GM21737 (cell line): ENCODE data around the gene TMEM266.

ENCODE experiments used
- ATAC-seq: cut with Tn5 transposase; IDR thresholded peaks from one replicate; pipeline ENCODE4 v1.9.1; 2021; ENCODE audit warnings: mild to moderate bottlenecking, moderate library complexity; ENCODE audit not compliant: unreplicated experiment

Gene TMEM266

DNA sequence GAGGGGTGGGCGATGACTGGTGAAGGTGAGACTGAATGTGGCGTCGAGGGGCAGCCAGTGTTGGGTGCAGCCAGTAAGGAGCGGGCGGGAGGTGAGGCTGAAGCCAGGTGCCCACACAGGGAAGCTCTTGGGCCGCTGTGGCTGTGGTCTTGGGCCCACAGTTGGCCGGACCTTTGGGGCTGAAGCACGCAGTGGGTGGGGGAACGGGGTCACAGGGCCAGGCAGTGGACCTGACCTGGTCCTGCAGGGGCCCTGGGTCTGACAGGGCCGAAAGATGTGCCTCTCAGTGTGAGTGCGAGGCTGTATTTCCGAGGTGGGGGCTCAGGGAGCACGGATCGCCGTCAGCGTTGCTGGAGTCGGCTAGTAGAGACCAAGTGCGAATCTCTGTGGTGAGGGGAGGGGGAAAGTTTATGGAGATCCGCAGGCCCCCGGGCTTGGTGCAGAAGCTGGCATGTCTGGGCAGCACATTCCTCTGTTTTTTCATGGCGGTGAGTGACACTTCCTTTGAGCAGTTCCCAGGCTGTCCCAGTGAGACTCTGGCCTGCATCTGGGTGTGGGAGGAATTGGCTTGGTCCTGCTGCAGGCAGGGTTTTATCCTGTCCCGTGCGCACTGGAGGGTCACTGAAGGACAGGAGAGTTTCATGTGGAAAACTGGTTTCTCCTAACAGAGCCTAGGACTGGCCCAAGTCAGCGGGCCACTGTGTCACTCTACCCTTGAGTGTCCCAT, 100.8 kb downstream of the TMEM266 start:
- ATAC-seq = no peak

DNA sequence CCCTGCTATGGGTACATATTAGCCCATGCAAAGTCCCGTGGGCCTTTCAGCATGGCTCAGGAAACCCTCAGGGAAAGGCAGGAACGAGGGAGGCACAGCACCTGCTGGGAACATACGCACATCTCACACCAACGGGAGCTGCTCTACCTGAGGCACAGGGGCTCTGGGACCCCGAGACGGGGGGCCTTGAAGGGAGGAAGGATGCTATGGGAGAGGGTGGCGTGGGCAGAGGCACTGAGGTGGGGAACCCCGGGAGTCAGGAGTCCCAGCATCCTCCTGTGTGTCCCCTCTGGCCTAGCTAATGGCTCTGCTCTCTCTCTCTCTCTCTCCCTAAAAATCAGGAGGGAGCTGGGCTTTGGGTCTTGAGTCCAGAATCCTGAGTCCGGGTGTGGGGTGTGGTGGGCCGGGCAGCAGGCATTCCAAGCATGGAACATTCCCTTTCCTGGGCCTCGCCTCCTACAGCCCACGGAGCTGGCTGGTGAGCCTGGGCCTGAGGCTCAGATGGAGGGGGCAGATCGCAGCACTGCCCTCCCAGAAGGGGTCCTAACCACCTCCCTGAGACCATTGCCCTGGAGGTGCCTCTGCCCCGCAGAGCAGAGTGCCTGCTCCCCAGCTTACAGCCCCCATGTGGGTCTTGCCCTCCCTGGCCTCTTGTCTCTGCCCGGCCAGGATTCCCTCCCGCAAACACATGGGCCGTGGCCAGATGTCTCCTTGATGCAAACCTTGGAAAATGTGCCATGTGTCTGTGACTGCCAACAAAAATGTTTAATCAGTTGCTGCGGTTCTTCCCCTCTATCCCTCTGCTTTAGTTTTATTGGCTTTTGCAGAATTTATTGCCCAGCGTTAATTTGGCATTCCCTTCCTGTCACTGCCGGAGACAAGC, 101.6 kb downstream of the TMEM266 start:
- ATAC-seq = no peak

DNA sequence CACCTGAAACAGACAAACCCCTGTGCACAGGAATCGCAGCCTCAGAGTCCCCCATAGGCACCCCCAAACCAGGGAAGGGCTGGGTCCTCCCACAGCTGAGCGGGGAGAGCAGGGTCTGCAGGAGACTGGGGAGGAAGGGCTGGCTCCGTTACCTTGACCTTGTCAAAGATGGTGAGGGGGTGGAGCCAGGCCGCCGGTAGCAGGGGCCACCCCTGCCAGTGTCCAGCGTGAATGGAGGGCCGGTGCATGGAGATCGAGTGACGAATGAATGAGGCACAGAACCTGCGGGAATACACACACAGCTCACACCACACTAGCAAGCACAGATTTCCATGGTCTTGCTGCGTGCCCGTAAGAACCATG, 102.2 kb downstream of the TMEM266 start:
- ATAC-seq = no peak

DNA sequence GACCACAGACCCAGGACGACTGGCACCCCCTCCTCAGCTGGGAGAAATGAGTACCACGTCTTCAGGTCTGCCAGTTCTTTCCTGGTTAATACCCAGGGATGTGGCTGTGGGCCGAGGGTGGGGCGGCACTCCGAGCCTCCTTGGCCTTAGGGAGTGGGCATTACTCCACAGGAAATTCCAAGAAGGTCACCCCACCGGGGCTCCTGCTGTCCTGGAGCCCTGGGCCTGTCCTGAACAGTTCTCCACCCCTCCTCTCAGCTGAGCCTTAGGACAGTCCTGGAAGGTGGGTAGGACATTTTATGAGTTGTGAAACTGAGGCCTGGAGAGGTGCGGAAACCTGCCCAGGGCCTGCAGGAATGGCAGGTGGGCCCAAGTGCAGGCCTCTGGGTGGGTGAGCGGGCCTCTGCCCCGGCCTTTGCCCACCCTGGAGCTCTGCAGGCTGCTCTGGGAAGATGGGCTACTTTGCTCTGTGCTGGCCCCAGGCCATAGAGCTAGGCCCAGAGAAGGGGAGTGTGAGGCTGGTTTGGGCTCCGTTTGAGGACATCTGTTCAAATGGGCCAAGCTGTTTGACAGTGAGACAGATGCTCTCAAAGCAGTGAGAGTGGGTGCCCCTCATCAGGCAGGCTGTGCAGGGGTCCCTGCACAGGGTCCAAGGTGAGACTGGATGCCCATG, 103.1 kb downstream of the TMEM266 start:
- no peak for ATAC-seq

DNA sequence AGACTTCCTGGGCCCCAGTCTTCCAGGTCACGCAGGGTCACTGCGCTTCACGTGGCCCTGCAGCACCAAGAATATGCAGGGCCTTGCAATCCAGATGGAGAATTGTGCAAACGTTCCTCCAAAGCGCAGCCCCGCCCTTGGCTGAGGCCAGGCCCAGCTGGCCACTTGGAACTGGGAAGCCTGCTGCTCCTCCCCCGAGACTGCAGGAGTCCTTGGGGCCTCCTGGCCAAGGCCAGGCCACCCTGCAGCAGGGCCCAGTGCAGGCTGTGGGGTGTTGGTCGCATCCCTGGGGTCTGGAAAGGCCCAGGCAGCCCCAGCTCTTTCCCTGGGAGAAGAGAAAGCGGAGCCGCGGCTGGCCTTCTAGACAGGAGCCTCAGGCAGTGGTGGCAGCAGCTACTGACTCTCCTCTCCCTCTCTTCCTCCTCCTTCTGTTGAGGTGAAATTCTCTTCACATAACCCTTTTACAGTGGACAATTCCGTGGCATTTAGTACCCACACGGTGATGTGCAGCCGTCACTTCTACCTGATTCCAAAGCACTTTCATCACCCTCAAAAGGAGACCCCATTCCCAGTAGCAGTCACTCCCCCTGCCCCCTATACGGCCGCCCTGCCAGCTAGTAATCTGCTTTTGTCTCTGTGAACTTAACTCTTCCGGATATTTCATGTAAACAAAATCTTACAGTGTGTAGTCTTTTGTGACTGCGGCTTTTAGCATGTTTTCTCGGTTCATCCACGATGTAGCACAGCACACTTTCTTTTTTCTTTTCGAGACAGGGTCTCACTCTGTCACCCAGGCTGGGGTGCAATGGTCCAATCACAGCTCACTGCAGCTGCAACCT, 103.9 kb downstream of the TMEM266 start:
- no peak for ATAC-seq

DNA sequence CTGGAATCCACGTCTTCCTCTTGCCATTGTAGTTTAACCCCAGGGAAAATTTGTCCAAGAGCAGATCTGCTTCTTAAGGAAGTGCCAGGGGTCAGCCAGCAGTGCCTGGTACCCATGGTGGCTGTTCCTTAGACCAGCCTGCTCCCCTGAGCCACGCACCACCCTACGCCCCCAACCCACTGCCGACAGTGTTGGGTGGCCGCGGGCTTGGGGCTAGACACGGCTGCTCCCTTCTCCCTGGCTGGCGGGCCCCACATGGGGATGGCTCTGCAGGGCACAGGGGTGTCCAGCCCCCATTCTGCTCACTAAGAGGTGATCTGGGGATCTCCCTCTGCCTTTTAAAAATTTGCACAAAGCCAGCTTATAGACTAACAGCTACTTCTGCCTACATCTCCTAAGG, 104.8 kb downstream of the TMEM266 start:
- ATAC-seq = no peak

DNA sequence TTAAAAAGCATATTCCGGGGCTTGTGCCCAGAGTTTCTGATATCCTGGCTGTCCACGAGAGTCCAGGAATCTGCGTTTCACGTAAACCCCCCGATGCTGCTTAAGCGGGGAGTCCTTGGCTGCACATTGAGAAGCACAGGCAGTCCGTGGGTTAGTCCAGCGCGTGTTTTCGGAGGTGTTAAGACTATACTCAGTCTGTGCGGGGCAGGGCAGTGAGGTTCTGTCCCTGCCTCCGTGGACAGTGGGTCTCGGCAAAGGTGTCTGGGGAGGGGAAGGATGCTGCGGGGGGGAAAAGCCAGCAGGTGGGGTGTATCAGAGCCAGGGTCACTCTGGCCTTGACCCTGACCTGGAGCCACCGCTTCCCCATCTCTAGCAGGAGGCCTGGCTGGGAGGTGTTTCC, 106.2 kb downstream of the TMEM266 start:
- ATAC-seq = no peak

DNA sequence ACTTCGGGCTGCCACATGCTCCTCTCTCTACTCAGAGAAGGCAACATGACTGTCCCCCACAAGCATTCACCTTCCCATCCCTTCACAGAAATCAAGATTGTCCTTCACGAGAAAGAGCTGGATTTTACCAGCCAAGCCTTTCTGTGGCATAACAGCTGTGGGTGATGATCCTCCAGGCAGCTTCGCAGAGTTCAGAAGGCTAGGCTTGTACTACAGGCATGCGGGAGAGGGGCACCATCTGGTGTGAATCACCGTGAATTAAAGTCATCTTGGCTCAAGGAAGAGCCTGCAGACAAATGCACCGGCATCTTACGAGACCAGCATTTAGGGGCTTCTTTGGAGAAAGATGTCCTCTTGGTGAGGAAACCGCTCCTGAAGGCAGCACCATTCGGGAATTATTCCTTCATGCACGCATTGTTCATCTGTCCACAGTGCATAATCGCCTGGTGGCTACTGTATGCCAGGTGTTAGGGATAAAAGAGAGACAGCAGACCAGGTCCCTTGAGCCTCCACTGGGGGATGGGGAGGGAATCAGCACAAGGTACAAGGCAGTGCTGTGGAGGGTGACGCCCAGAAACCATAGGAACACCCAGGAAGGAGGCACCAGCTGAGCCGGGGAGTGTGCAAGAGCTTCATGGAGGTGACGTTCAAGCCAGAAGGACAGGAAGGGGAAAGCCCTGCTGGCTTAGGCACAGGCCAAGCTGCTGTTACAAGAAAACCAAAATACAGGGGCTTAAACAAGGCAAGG, 108.6 kb downstream of the TMEM266 start:
- ATAC-seq = no peak

DNA sequence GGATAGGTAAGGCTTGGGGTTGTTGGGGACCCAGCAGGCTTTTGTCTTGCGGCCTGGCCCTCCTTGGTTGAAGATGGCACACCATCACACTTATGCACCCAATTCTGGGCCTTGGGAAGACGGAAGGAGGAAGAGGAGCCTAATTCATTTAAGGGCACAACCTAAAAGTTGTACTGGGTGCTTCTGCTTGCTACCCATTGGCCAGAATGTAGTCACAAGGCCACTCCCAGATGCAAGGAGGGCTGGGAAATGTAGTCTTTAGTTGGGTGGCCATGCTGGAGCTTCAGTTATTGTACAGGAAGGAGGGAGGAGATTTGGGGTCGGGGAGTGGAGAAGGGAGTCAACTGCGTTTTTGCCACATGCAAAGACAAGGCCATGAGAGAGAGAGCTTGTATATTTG, 109.2 kb downstream of the TMEM266 start:
- no peak for ATAC-seq

DNA sequence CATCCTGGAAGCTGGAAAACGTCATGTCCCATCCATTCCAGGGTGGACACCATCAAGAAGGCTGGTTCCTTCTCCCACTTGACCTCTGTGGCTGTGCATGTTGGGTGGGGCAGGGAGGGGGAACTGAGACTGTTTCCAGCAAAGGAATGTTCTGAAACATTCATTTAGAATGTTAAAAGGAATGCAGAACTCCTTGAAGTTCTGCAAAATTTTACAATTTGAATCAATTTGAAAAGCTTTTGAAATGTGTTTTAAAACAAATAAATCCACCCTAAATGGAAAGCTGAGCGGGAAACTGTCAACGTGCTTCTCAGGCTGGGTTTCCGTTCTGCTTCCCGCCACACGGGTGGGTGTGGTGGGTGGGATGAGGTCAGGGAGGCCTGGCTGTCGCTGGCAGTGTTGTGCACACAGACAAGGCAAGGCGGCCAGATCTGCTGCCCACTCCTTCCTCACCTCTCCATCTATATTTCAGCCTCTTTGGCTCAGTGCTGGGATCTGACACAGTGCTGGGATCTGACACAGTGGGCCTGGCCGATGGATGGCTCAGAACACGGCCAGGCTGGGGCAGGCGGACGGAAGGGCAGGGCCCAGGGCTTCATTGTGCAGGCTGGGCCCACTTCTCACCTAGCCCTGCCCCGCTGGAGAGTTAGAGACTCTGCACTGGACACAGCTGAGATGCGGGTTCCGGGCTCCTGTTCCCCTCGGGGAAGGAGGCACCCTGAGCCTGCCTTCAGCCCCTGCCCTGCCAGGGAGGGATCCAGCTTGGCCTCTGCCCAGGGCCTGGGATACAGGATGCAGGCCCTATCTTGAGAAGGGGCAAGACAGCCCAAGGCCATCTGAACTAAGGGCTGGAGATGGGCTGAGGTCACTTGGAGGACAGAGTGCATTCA, 110.4 kb downstream of the TMEM266 start:
- ATAC-seq = no peak

DNA sequence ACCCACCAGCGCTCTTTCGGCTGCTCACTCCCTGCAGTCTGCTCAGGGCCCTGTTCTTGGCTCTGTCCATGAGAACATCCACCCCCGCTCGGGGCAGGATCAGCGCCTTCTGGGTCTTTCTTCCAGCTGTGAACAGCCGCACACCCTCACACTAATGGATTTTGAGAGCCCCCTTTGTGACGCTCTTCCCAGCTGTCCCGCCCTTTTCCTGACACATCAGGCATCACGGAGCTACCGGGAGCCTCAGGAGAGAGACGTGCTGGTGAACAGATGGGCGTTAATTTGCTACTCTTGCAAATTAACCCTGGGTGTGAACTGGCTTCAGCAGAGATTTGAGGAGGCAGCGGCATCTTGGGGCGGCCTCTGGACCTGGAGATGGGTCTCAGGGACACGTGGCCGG, 113.0 kb downstream of the TMEM266 start:
- ATAC-seq = no peak

DNA sequence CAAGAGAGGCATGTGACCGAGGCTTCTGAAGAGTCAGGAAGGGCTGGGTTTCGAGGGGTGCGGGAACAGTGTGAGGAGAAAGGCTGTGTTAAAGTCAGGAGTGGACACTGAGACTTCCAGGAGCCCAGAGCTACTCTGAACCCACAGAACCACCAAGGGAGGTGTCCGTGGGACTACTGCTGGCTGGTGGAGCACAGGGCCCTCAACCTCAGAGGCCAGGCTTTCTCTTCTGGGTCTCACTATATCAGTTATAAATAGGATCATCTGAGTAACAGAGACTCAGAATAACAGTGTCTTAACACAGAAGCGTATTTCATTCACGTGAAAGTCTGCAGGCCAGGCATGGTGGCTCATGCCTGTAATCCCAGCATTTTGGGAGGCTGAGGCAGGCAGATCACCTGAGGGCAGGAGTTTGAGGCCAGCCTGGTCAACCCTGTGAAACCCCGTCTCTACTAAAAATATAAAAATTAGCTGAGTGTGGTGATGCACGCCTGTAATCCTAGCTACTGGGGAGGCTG, 113.6 kb downstream of the TMEM266 start:
- no peak for ATAC-seq

DNA sequence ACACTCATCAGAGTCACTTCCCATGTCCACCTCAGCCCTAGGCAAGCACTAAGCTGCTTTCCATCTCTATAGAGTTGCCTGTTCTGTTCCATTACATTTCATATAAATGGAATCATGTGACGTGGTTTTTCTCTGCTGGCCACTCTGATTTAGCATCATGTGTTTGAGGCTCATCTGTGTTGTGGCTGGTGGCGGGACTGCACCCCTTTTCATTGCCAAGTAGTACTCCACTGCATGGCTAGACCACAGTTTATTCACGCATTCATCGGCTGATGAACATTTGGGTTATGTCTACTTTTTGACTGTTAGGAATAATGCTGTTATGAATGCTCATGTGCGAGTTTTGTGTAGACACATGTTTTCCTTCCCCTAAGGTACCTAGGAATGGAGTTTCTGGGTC, 114.9 kb downstream of the TMEM266 start:
- no peak for ATAC-seq

DNA sequence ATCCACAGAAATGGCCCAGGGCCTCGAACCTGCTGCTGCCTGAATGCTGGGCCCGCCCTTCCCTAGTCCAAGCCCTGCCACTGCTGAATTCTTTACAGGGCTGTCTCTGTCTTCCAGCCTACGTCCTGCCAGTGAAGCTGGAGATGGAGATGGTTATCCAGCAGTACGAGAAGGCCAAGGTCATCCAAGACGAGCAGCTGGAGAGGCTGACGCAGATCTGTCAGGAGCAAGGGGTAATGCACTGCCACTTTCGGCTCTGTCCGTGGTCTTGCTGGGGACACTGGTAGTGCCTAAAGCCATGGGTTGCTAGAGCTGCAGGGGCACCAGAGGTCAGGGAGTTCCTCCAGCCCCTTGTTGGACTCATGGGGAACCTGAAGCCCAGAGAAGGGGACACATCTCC, 115.7 kb downstream of the TMEM266 start:
- no peak for ATAC-seq

DNA sequence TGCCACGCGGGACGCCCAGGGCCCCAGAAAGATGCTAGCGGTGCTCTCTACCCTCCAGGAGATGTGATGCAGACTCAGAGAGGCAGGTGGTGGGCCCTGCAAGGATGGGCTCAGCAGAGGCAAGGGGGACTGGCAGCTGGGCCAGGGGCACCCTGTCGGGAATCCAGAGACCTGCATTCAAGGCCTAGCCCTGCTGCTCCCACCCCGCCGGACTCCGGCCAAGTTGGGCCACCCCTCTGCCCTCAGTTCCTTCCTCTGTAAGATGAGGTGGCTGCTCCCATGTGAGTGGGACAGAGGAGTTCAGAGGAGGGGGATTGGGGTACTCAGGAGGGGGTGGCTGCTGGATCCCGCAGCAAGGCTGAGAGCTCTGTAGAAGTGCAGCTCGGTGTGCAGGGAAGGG, 116.3 kb downstream of the TMEM266 start:
- ATAC-seq = no peak

DNA sequence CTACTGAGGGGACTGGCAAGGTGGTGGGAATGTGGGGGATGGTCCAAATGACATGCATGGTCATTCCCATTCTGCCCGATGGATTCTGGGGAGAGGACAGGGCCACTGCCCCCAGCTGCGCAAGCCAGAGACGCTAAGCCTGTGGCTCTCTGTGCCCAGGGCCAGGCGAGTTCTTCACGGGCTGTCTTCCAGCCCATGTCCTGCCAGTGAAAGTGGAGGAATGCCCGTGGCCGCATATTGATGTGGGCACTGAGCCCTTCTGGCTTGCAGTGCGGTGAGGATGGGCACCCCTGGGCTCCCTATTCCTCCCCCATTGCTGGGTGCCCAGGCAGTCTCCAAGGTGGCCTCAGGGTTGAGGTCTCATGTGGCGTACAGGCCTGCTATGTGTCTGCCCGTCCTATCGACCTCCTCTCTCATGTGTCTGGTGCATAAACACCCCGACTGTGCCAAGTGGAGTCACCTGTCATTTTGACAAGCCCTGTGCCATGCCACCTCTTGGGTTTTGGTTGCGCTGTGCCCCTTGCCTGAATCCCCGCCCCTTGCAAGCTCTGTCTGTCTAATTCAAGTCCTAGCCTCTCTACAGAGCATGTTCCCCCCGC, 116.8 kb downstream of the TMEM266 start:
- ATAC-seq = no peak

DNA sequence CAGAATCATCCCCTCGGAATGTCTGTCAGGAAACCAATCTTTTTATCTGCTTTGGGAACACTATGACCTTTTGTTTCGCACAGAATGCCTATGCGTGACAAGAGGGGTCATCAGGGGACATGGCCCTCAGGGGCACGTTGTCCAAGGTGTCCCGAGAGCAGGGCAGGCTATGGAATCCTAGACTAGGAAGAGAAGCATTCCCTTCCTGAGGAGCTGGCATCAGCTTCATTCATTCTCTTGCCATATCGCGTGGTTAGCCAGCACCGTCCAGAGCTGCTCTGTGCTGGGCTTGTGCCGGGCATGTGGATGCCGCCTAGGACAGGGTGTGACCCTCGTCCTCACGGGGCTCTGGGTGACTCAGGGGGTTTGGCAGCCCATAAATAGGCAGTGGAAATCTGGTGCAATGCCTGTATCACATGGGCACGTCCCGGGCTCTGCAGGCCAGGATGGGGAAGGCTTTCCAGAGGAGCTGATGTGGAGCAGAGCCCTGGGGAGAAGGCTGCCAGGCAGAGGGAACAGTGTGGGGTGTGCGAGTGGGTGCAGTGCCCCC, 117.8 kb downstream of the TMEM266 start:
- ATAC-seq = no peak

DNA sequence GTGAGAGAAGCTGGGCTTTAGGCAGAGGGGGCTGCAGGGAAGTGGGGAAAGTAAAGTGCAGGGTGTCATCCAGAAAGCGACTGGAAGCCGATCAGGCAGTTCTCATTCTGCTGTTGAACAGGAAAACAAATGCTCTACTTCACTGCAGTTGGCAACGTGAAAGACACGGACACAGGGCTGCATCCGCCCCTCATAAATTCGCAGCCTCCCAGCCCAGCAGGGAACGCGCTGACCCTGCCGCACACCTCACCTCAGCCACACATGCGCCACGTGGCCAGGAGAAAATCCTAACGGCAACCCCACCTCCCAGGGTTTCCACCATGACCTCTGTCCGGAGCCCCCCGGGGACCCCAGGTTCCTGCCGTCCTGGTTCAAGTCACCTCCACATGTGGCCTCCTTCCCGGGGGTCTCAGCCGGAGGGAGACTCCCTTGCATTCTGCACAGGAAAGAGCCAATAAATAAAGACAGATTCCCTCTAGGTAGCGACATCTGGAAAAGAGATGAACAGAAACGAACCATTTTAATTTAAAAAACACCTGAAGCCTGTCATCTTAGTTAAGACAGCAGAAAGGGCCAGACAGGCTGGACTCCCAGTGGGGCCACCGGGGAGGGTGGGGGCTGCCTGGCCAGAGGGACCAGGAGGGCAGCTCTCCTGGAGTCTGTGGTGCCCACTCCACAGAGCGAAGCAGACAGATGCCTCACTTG, 118.7 kb downstream of the TMEM266 start:
- ATAC-seq = no peak
